Sigmoid colon (tissue), 3 donors: ENCODE measurements around the gene TBL1XR1.

Source experiments
- CTCF ChIP-seq, 4 experiments: fragments of 450-650 bp in 3 of 4; fragments of 200-600 bp in 1 of 4; IDR thresholded peaks; one replicate each; pipeline ENCODE4 v1.5.1; 2016 to 2019; ENCODE audit warnings: antibody characterized with exemption in 4 of 4, mild to moderate bottlenecking in 3 of 4, moderate library complexity in 2 of 4
- POLR2A ChIP-seq, 2 donors: fragments of 450-650 bp; IDR thresholded peaks; one replicate each; pipeline ENCODE4 v1.6.1; 2016; ENCODE audit warnings: antibody characterized with exemption in 2 of 2, mild to moderate bottlenecking in 2 of 2, moderate library complexity in 2 of 2

GRCh38 chr3:177141471-177141870, 55.8 kb downstream of the TBL1XR1 start:
- no peak for TF ChIP-seq CTCF (IDR thresholded peaks at IDR 0.05)
- TF ChIP-seq POLR2A (IDR thresholded peaks at IDR 0.05) = no peak
